ENCODE measurements around the gene SND1.

SND1 gene

GRCh38 chr7:128019288-128019687 lies 367.3 kb downstream of the SND1 start:
- H3K79me2 ChIP-seq (ENCODE audit: control insufficient read depth, low read length) = no peaks in the 10 kb centered on the region
- H3K27me3 ChIP-seq (ENCODE audit: control insufficient read depth, low read length) = no peaks in the 10 kb centered on the region
- H3K4me1 ChIP-seq (ENCODE audit: control insufficient read depth, low read length) = no peaks in the 10 kb centered on the region
- H4K20me1 ChIP-seq (ENCODE audit: control insufficient read depth, insufficient read depth, low read depth, low read length) = no peaks in the 10 kb centered on the region
- H3F3A ChIP-seq (ENCODE audit: control insufficient read depth, insufficient read depth) = no peaks in the 10 kb centered on the region
- peaks cover 26% of the 10 kb centered on the region for H3K36me3 ChIP-seq (ENCODE audit: control insufficient read depth, low read length)
- H3K4me2 ChIP-seq (ENCODE audit: low read length) = no peak overlapping the region
- no peak overlapping the region for H3K4me3 ChIP-seq (ENCODE audit: low read length)
- no peaks in the 10 kb centered on the region for H3K9me2 ChIP-seq (replicated peaks; ENCODE audit: control insufficient read depth, low read length)
- no peak overlapping the region for H3K27ac ChIP-seq (ENCODE audit: low read depth, low read length)
- TF ChIP-seq CTCF (IDR thresholded peaks at IDR 0.05; ENCODE audit: low read depth, low read length, poor library complexity, severe bottlenecking) (no peak), EZH2phosphoT487 (IDR thresholded peaks at IDR 0.05; ENCODE audit: borderline replicate concordance, low read length) (no peak)
- H3K9me3 ChIP-seq (ENCODE audit: control insufficient read depth, insufficient read depth, low read length) = no peaks in the 10 kb centered on the region

GRCh38 chr7:128020159-128020558 lies 368.2 kb downstream of the SND1 start:
- no peaks in the 10 kb centered on the region for H3K27me3 ChIP-seq (ENCODE audit: control insufficient read depth, low read length)
- no peak overlapping the region for H3K4me3 ChIP-seq (ENCODE audit: low read length)
- no peak overlapping the region for H3K27ac ChIP-seq (ENCODE audit: low read depth, low read length)
- no peaks in the 10 kb centered on the region for H3K79me2 ChIP-seq (ENCODE audit: control insufficient read depth, low read length)
- no peaks in the 10 kb centered on the region for H3K9me2 ChIP-seq (replicated peaks; ENCODE audit: control insufficient read depth, low read length)
- peaks cover 26% of the 10 kb centered on the region for H3K36me3 ChIP-seq (ENCODE audit: control insufficient read depth, low read length)
- H3K4me1 ChIP-seq (ENCODE audit: control insufficient read depth, low read length) = peaks cover 3% of the 10 kb centered on the region; the same call in 1 of the 2 replicates
- no peaks in the 10 kb centered on the region for H3K9me3 ChIP-seq (ENCODE audit: control insufficient read depth, insufficient read depth, low read length)
- H3K4me2 ChIP-seq (ENCODE audit: low read length) = no peak overlapping the region
- H4K20me1 ChIP-seq (ENCODE audit: control insufficient read depth, insufficient read depth, low read depth, low read length) = no peaks in the 10 kb centered on the region
- no peaks in the 10 kb centered on the region for H3F3A ChIP-seq (ENCODE audit: control insufficient read depth, insufficient read depth)
- peak; percentile 96 for TF ChIP-seq CTCF (IDR thresholded peaks at IDR 0.05; ENCODE audit: low read depth, low read length, poor library complexity, severe bottlenecking)
- TF ChIP-seq EZH2phosphoT487 (IDR thresholded peaks at IDR 0.05; ENCODE audit: borderline replicate concordance, low read length) = no peak

- Histone ChIP-seq H3K4me2 (ENCODE audit: low read length) (no peak overlapping the region), H3K9me2 (replicated peaks; ENCODE audit: control insufficient read depth, low read length) (no peaks in the 10 kb centered on the region), H3K79me2 (ENCODE audit: control insufficient read depth, low read length) (no peaks in the 10 kb centered on the region), H3K9me3 (ENCODE audit: control insufficient read depth, insufficient read depth, low read length) (no peaks in the 10 kb centered on the region), H3K4me3 (ENCODE audit: low read length) (no peak overlapping the region), H3K4me1 (ENCODE audit: control insufficient read depth, low read length) (peaks cover 11% of the 10 kb centered on the region), H3K36me3 (ENCODE audit: control insufficient read depth, low read length) (peaks cover 26% of the 10 kb centered on the region), H3F3A (ENCODE audit: control insufficient read depth, insufficient read depth) (no peaks in the 10 kb centered on the region), H3K27ac (ENCODE audit: low read depth, low read length) (no peak overlapping the region), H4K20me1 (ENCODE audit: control insufficient read depth, insufficient read depth, low read depth, low read length) (no peaks in the 10 kb centered on the region), H3K27me3 (ENCODE audit: control insufficient read depth, low read length) (no peaks in the 10 kb centered on the region)
- TF ChIP-seq EZH2phosphoT487 (IDR thresholded peaks at IDR 0.05; ENCODE audit: borderline replicate concordance, low read length) (no peak), CTCF (IDR thresholded peaks at IDR 0.05; ENCODE audit: low read depth, low read length, poor library complexity, severe bottlenecking) (no peak)
These were observed 369.4 kb downstream of the SND1 start for GRCh38 chr7:128021366-128021765.
